Fibroblast of villous mesenchyme (primary cell): ENCODE measurements around the gene DACH1. TPM values are rescaled to one million over a fixed set of nuclear protein-coding genes. Genes with fewer than 3 reads are reported as not detected.

Experiments
- DNase-seq: peaks from one replicate; pipeline ENCODE4 v3.0.0-alpha.2; 2010; ENCODE audit warnings: low read depth
- H3K4me3 ChIP-seq: 2 replicates; pipeline ENCODE4 v1.5.1; 2011; ENCODE audit warnings: low read depth, mild to moderate bottlenecking, low read length
- total RNA-seq: library from RNA; depleted of rRNA; stranded (reverse); fragments of >200 nt; gene quantifications from 2 replicates; pipeline ENCODE4 v1.2.3, GENCODE V29; 2012
- TF ChIP-seq, protein P1 (sequence below): IDR thresholded peaks from 2 replicates; pipeline ENCODE4 v1.5.1; 2012; ENCODE audit warnings: low read depth, mild to moderate bottlenecking, low read length; ENCODE audit not compliant: insufficient read depth

The DACH1 gene
- total RNA-seq, 1 donor, result 0.43 TPM

- H3K4me3 ChIP-seq, result no peak overlapping the region
- TF ChIP-seq, protein P1, sequence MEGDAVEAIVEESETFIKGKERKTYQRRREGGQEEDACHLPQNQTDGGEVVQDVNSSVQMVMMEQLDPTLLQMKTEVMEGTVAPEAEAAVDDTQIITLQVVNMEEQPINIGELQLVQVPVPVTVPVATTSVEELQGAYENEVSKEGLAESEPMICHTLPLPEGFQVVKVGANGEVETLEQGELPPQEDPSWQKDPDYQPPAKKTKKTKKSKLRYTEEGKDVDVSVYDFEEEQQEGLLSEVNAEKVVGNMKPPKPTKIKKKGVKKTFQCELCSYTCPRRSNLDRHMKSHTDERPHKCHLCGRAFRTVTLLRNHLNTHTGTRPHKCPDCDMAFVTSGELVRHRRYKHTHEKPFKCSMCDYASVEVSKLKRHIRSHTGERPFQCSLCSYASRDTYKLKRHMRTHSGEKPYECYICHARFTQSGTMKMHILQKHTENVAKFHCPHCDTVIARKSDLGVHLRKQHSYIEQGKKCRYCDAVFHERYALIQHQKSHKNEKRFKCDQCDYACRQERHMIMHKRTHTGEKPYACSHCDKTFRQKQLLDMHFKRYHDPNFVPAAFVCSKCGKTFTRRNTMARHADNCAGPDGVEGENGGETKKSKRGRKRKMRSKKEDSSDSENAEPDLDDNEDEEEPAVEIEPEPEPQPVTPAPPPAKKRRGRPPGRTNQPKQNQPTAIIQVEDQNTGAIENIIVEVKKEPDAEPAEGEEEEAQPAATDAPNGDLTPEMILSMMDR, result no peak
- DNase-seq, result no peak
These were observed 163.9 kb downstream of the DACH1 start for GRCh38 chr13:71703138-71703537.

- DNase-seq, result no peak
- no peak overlapping the region for H3K4me3 ChIP-seq
- TF ChIP-seq, protein P1, result no peak
These were observed 164.8 kb downstream of the DACH1 start for GRCh38 chr13:71702253-71702652.

- no peak overlapping the region for H3K4me3 ChIP-seq
- DNase-seq, result no peak
- TF ChIP-seq, protein P1, result no peak
These were observed 165.3 kb downstream of the DACH1 start for GRCh38 chr13:71701741-71702140.

DNA sequence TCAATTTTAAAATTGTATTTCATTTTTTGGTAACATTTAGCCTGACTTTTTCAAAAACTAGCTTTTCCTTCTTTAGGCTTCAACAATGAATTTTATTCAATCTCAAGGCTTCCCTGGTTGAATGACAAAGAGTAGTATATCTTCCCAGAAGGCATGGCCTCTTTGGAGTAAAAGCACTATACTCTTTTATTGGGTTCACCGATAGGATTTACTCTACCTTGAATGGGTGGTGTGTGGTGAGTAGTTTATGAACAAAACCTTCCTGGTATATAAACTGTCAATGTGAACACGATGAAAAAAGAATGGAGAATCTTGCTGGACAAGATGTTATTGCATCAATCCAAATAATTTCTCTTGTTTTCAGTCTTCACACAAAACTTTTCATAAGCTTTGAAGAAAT lies 167.7 kb downstream of the DACH1 start:
- TF ChIP-seq, protein P1, result no peak
- DNase-seq, result no peak
- H3K4me3 ChIP-seq, result no peak overlapping the region

DNA sequence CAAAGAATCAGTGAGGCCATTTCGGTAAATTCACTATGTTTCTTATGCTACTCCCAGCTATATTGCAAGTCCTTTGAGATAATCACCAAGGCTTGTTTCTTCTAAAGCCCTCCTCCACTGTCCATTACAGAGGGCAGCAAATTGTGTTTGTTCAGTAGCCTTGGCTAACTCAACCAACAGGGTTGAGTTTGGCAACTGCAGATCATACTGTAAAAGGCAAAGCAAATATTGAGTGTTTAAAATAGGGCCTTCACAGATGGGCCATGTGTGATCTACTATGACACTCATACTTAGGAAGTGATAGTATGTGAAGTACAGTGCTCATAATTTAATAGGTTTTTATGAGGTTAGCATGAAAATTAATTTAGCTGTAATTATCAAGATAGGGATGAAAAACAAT lies 171.3 kb downstream of the DACH1 start:
- no peak for DNase-seq
- no peak overlapping the region for H3K4me3 ChIP-seq
- TF ChIP-seq, protein P1, result no peak

DNA sequence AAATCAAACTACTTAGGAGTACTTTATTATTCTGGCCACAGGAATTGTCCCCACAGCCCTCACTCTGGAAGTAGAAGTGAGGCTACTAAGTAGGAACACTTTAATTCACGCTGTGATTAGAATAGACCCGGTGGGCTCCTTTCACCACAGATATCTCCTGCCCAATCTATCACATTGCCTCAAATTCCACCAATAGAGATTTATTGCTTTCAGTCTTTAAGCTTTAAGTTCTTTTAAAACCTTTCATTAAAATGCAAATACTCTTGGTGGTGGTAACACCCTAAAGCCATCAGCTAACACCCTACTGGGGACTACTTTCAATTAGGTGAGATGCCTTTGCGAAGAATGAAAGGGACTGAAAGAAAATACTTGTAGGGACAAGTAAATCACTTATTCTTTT lies 181.9 kb downstream of the DACH1 start:
- no peak for DNase-seq
- TF ChIP-seq, protein P1, result no peak
- H3K4me3 ChIP-seq, result no peak overlapping the region

DNA sequence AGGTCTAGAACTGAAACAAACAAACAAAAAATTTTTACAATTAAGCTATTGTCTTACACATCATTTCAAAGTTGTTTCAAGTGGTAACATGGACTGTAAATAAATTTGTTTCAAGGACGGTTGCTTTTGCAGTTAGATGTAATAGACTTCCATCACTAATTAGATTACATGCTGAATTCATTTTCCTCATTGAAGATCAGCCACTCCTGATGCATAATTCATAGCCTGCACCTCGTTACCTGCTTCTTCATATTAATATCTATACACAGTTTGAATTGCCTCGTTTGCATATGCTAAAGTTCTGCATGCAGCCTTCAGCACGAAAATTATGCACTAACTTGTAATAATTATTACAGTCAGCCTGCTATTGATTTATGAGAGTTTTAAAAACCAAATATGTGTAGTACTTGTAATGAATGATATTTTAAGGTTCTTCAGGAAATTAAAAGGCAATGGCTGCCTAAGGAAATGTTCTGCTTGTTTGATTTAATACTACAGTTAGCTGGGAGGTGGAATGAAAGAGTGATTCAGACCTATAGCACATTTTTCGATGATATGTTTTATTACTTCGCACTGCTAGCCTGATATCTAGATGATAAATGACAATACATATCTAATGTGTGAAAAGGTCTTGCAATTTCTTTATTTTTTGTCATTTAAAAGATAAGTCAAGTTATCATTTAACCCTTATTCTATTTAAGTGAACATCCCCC lies 184.9 kb downstream of the DACH1 start:
- TF ChIP-seq, protein P1, result no peak
- no peak for DNase-seq
- H3K4me3 ChIP-seq, result no peak overlapping the region
